HUES6 (cell line): ENCODE data around the gene CBX6.

ENCODE experiments used
- H3K27ac ChIP-seq: 2 replicates; pipeline ENCODE4 v1.7.0; 2013; ENCODE audit warnings: low read depth, mild to moderate bottlenecking, low read length, inconsistent platforms
- H3K27me3 ChIP-seq: 2 replicates; pipeline ENCODE4 v1.6.1; 2013; ENCODE audit warnings: low read length; ENCODE audit not compliant: control insufficient read depth, insufficient read depth
- H3K36me3 ChIP-seq: 2 replicates; pipeline ENCODE4 v1.6.1; 2013; ENCODE audit warnings: low read length; ENCODE audit not compliant: control insufficient read depth, insufficient read depth
- H3K4me1 ChIP-seq: 2 replicates; pipeline ENCODE4 v1.6.1; 2013; ENCODE audit warnings: low read length; ENCODE audit not compliant: control insufficient read depth, insufficient read depth
- H3K4me3 ChIP-seq: 2 replicates; pipeline ENCODE4 v1.5.1; 2013; ENCODE audit warnings: low read depth, low read length
- H3K9ac ChIP-seq: one replicate; pipeline ENCODE4 v1.6.1; 2013; ENCODE audit warnings: mild to moderate bottlenecking, low read length
- H3K9me3 ChIP-seq: 2 replicates; pipeline ENCODE4 v1.6.1; 2013; ENCODE audit warnings: low read depth, low read length; ENCODE audit not compliant: control insufficient read depth, insufficient read depth

The CBX6 gene

GRCh38 chr22:38844315-38845003 is 27.6 kb downstream of the CBX6 start:
- Histone ChIP-seq H3K9me3 (no peaks in the 10 kb centered on the region), H3K9ac (no peak overlapping the region), H3K36me3 (no peaks in the 10 kb centered on the region), H3K27ac (no peak overlapping the region), H3K27me3 (peaks cover 67% of the 10 kb centered on the region), H3K4me3 (peak overlapping the region; percentile 53), H3K4me1 (peaks cover 5% of the 10 kb centered on the region)

GRCh38 chr22:38843657-38844314 is 28.2 kb downstream of the CBX6 start, which contains the start of gene NPTXR:
Gene NPTXR, minus strand, starts transcription at chr22:38844028.
- Histone ChIP-seq H3K36me3 (no peaks in the 10 kb centered on the region), H3K9ac (peak within 1 kb of the TSS; percentile 57), H3K27me3 (peaks cover 60% of the 10 kb centered on the region), H3K4me3 (peak within 1 kb of the TSS; percentile 66), H3K4me1 (peaks cover 5% of the 10 kb centered on the region), H3K9me3 (no peaks in the 10 kb centered on the region), H3K27ac (no peak within 1 kb of the TSS)

- Histone ChIP-seq H3K4me1 (peaks cover 5% of the 10 kb centered on the region), H3K4me3 (peak overlapping the region; percentile 66), H3K27ac (no peak overlapping the region), H3K27me3 (peaks cover 58% of the 10 kb centered on the region), H3K36me3 (no peaks in the 10 kb centered on the region), H3K9me3 (no peaks in the 10 kb centered on the region), H3K9ac (peak overlapping the region; percentile 57)
Observed at GRCh38 chr22:38843201-38843656, 28.8 kb downstream of the CBX6 start.

DNA sequence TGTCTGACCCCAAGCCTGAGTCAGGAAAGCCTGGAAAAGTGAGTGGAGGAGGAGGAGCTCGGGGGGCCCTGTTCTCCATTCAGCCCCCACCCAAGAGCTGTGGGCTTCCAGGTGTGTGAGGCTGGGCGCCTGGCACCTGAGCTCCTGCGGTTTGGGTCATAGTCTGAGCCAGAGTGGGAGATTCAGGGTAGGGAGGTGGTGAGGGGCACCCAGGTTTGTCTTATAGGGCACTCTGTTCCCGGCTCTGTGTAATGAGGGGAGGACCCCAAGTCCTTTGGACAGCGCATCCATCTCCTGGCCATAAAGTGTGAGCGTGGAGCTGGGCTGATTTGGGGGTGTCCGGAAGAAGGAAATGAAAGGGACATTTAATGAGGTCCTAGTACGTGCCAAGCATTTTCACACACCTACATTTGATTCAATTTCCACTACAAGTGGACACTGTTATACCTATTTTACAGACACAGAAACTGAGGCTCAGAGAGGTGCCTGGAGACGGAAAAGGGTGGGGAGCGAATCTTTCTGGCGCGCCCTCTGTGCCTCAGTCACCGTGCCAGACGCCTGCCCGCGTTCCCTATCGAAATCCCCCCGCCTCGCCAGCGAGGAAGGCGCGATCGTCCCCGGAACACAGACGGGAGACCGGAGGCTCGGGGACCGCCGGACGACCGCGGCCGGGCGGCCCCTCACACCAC is 29.4 kb downstream of the CBX6 start:
- Histone ChIP-seq H3K27ac (no peak overlapping the region), H3K9ac (peak overlapping the region; percentile 57), H3K4me3 (peak overlapping the region; percentile 66), H3K36me3 (no peaks in the 10 kb centered on the region), H3K27me3 (peaks cover 55% of the 10 kb centered on the region), H3K4me1 (peaks cover 5% of the 10 kb centered on the region; the same call in 1 of the 2 replicates), H3K9me3 (no peaks in the 10 kb centered on the region)

DNA sequence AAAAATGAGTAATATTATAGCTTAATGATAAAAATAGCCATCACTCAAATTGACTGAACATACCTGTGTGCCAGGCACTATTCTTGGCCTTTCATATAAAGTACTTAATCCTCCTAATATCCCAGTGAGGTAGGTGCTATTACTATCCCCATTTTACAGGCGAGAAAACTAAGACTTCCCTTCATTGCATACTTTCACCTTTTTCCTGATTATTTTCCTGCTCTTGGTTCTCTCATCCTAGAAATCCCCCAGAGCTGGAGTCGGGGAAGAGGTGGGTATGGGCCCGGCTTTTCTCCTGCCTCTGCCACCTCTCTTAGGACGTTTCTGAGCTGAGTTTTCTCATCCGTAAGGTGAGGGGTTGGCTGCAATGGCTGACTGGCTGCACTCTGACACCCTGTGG is 30.4 kb downstream of the CBX6 start:
- H3K9ac ChIP-seq: no peak overlapping the region
- no peak overlapping the region for H3K4me3 ChIP-seq
- H3K27ac ChIP-seq: no peak overlapping the region
- H3K36me3 ChIP-seq: no peaks in the 10 kb centered on the region
- peaks cover 11% of the 10 kb centered on the region for H3K4me1 ChIP-seq
- no peaks in the 10 kb centered on the region for H3K9me3 ChIP-seq
- peaks cover 54% of the 10 kb centered on the region for H3K27me3 ChIP-seq

- Histone ChIP-seq H3K9ac (no peak overlapping the region), H3K4me3 (no peak overlapping the region), H3K4me1 (peaks cover 15% of the 10 kb centered on the region), H3K27ac (no peak overlapping the region), H3K36me3 (no peaks in the 10 kb centered on the region), H3K27me3 (peaks cover 57% of the 10 kb centered on the region), H3K9me3 (no peaks in the 10 kb centered on the region)
Observed at GRCh38 chr22:38841211-38841610, 30.8 kb downstream of the CBX6 start.

GRCh38 chr22:38840129-38840528 is 31.9 kb downstream of the CBX6 start:
- peaks cover 62% of the 10 kb centered on the region for H3K27me3 ChIP-seq
- peaks cover 26% of the 10 kb centered on the region for H3K4me1 ChIP-seq
- no peak overlapping the region for H3K9ac ChIP-seq
- H3K36me3 ChIP-seq: no peaks in the 10 kb centered on the region
- H3K4me3 ChIP-seq: no peak overlapping the region
- no peaks in the 10 kb centered on the region for H3K9me3 ChIP-seq
- no peak overlapping the region for H3K27ac ChIP-seq

DNA sequence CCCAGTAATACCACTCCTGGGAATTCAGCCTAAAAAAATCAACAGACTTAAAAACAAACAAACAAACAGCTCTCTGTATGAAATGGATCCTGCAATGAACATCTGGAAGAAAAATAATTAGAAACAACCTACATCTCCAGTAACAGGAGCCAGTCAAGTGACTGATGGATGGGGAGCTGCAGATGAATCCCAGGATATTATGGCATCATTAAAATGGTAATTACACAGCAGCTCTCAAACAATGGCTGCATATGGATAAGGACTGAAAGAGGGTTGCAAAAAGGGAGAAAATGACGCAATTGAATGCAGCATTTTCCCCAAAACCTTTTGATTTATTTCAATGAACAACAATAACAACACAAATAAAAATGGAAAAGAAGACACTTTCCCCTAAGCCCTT is 32.3 kb downstream of the CBX6 start:
- no peak overlapping the region for H3K27ac ChIP-seq
- no peaks in the 10 kb centered on the region for H3K36me3 ChIP-seq
- H3K9me3 ChIP-seq: no peaks in the 10 kb centered on the region
- H3K4me3 ChIP-seq: no peak overlapping the region
- no peak overlapping the region for H3K9ac ChIP-seq
- peaks cover 58% of the 10 kb centered on the region for H3K27me3 ChIP-seq
- peaks cover 26% of the 10 kb centered on the region for H3K4me1 ChIP-seq

GRCh38 chr22:38837414-38837928 is 34.5 kb downstream of the CBX6 start:
- no peak overlapping the region for H3K9ac ChIP-seq
- no peak overlapping the region for H3K4me3 ChIP-seq
- peaks cover 42% of the 10 kb centered on the region for H3K27me3 ChIP-seq
- H3K4me1 ChIP-seq: peaks cover 29% of the 10 kb centered on the region
- no peaks in the 10 kb centered on the region for H3K36me3 ChIP-seq
- no peaks in the 10 kb centered on the region for H3K9me3 ChIP-seq
- H3K27ac ChIP-seq: no peak overlapping the region

DNA sequence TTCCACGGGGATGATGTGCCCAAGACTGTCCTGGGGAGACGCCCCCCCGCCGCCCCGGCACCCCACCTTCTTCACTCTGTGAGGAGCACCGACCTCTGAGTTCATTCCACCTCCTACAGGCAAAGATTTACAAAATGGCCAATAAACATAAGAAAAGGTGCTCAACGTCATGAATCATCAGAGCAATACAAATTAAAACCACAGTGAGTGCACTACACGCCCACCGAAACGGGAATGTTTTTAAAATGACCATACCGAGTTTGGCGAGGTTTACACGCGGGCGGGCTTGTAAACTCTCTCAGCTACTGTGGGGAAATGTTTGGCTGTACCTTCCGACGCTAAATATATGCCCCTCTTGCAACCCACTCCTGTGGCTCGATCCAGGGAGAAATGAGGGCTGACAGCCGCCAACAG is 36.1 kb downstream of the CBX6 start:
- Histone ChIP-seq H3K36me3 (no peaks in the 10 kb centered on the region), H3K4me3 (peak overlapping the region; percentile 4; the same call in 1 of the 2 replicates), H3K4me1 (peaks cover 36% of the 10 kb centered on the region), H3K9ac (peak overlapping the region; percentile 51), H3K9me3 (no peaks in the 10 kb centered on the region), H3K27ac (no peak overlapping the region), H3K27me3 (peaks cover 26% of the 10 kb centered on the region)

GRCh38 chr22:38834991-38835390 is 37.0 kb downstream of the CBX6 start:
- Histone ChIP-seq H3K36me3 (no peaks in the 10 kb centered on the region), H3K27me3 (peaks cover 17% of the 10 kb centered on the region; the same call in 1 of the 2 replicates), H3K4me1 (peaks cover 35% of the 10 kb centered on the region), H3K4me3 (no peak overlapping the region), H3K9me3 (no peaks in the 10 kb centered on the region), H3K27ac (no peak overlapping the region), H3K9ac (no peak overlapping the region)
